GM12878 (cell line): Measurements from ENCODE around the gene NKG7. TPM values are rescaled to one million over a fixed set of nuclear protein-coding genes. Genes with fewer than 3 reads are reported as not detected.

Experiments used
- ATAC-seq: fragments of 200-7000 bp; cut with Tn5 transposase; 3 replicates; pipeline ENCODE4 v1.9.1; 2020; ENCODE audit warnings: mild to moderate bottlenecking, moderate library complexity
- BruUV-seq: library from RNA; stranded (reverse); fragments of 400-500 nt; replicated peaks from 2 replicates; lab custom pipeline; 2021; lab: Mats Ljungman, UMichigan
- CTCF ChIA-PET: fragments of 300-600 bp; sonication (Branson Sonifier 250); formaldehyde crosslinking; extraction: SDS; loops from one replicate; lab custom pipeline; 2021; ENCODE audit warnings: inconsistent platforms; lab: Yijun Ruan, JAX
- POLR2A ChIA-PET: fragments of 350-600 bp; formaldehyde crosslinking; extraction: SDS; loops from one replicate; lab custom pipeline; 2021; ENCODE audit warnings: inconsistent platforms; lab: Charles Lee
- RAD21 ChIA-PET: fragments of 300-600 bp; sonication (Branson Sonifier 250); formaldehyde crosslinking; loops from one replicate; lab custom pipeline; 2023; ENCODE audit warnings: antibody characterized with exemption; ENCODE audit not compliant: unreplicated experiment; lab: Charles Lee
- SMC1A ChIA-PET: fragments of 300-600 bp; sonication (Branson Sonifier 250); formaldehyde crosslinking; loops from one replicate; lab custom pipeline; 2023; ENCODE audit not compliant: unreplicated experiment, uncharacterized antibody; lab: Charles Lee
- DNase-seq: peaks from one replicate; pipeline ENCODE4 v3.0.0-alpha.2; 2011; ENCODE audit warnings: low read depth, low spot score
- FAIRE-seq: peaks from 3 replicates; lab custom pipeline; 2011; peaks lifted over from hg19 to GRCh38; lab: Jason Lieb, UNC
- H2AFZ ChIP-seq: 2 replicates; pipeline ENCODE4 v1.6.0; 2011; ENCODE audit warnings: low read depth, low read length, control low read depth; ENCODE audit not compliant: control insufficient read depth
- H3K27ac ChIP-seq: 2 replicates; pipeline ENCODE4 v1.5.1; 2011; ENCODE audit warnings: control low read depth; ENCODE audit not compliant: control insufficient read depth, insufficient read depth
- H3K27me3 ChIP-seq, 2 experiments: replicated peaks in 1 of 2; 2 replicates each; pipeline versions ENCODE4 v1.6.0 to v1.6.1; 2011; ENCODE audit warnings: low read length in 1 of 2; ENCODE audit not compliant: control insufficient read depth in 2 of 2, insufficient read depth in 2 of 2
- H3K36me3 ChIP-seq, 2 experiments: 2 replicates each; pipeline ENCODE4 v1.5.1; 2011; ENCODE audit warnings: low read length in 1 of 2; ENCODE audit not compliant: control insufficient read depth in 2 of 2, insufficient read depth in 2 of 2
- H3K4me1 ChIP-seq: 2 replicates; pipeline ENCODE4 v1.6.1; 2011; ENCODE audit warnings: mild to moderate bottlenecking, low read length, moderate library complexity, mixed read lengths; ENCODE audit not compliant: control insufficient read depth, insufficient read depth
- H3K4me2 ChIP-seq: 2 replicates; pipeline ENCODE4 v1.6.0; 2011; ENCODE audit warnings: control low read depth; ENCODE audit not compliant: control insufficient read depth, insufficient read depth
- H3K4me3 ChIP-seq: fragments of 200-600 bp; sonication (generic); 2 replicates; pipeline ENCODE4 v1.5.1; 2016
- H3K79me2 ChIP-seq: 2 replicates; pipeline ENCODE4 v1.6.0; 2011; ENCODE audit warnings: low read length; ENCODE audit not compliant: control insufficient read depth, insufficient read depth
- H3K9ac ChIP-seq: 2 replicates; pipeline ENCODE4 v1.8.0; 2011; ENCODE audit warnings: low read length, control low read depth, mixed read lengths; ENCODE audit not compliant: control insufficient read depth, insufficient read depth
- H3K9me3 ChIP-seq: replicated peaks from 3 replicates; pipeline ENCODE4 v1.5.1; 2011; ENCODE audit warnings: mild to moderate bottlenecking, low read length; ENCODE audit not compliant: control insufficient read depth, insufficient read depth
- H4K20me1 ChIP-seq: 2 replicates; pipeline ENCODE4 v1.6.0; 2011; ENCODE audit not compliant: control insufficient read depth, insufficient read depth
- CTCF ChIP-seq, 3 experiments: IDR thresholded peaks in 2 of 3; conservative IDR thresholded peaks in 1 of 3; 2 replicates each; pipeline ENCODE4 v1.5.1; 2011; ENCODE audit warnings: low read depth in 3 of 3, low read length in 3 of 3, mild to moderate bottlenecking in 3 of 3, control low read depth in 2 of 3, moderate library complexity in 2 of 3, inconsistent platforms in 1 of 3, mixed read lengths in 1 of 3; ENCODE audit not compliant: control insufficient read depth in 2 of 3, insufficient read depth in 1 of 3; ENCODE audit errors: extremely low read depth in 1 of 3
- RAD21 ChIP-seq: IDR thresholded peaks from 2 replicates; pipeline ENCODE4 v1.6.1; 2011; ENCODE audit warnings: mild to moderate bottlenecking, low read depth, low read length, moderate library complexity; ENCODE audit not compliant: insufficient read depth
- SMARCA5 ChIP-seq: fragments of 450-650 bp; IDR thresholded peaks from 2 replicates; pipeline ENCODE4 v1.6.1; 2017; ENCODE audit warnings: mild to moderate bottlenecking
- SMC3 ChIP-seq: IDR thresholded peaks from 2 replicates; pipeline ENCODE4 v1.6.1; 2011; ENCODE audit warnings: low read length, improper control_type of control experiment, borderline replicate concordance
- SPI1 ChIP-seq: IDR thresholded peaks from 2 replicates; pipeline ENCODE4 v1.6.1; 2011; ENCODE audit warnings: low read depth, mild to moderate bottlenecking, low read length, moderate library complexity, borderline replicate concordance; ENCODE audit not compliant: insufficient read depth
- YY1 ChIP-seq: IDR thresholded peaks from 2 replicates; pipeline ENCODE4 v1.6.1; 2011; ENCODE audit warnings: low read depth, mild to moderate bottlenecking, low read length
- ZBTB11 ChIP-seq: fragments of 450-650 bp; formaldehyde crosslinking; IDR thresholded peaks from 2 replicates; pipeline ENCODE4 v1.5.0; 2022; ENCODE audit warnings: mild to moderate bottlenecking, missing genetic modification characterization
- ZNF207 ChIP-seq: fragments of 450-650 bp; IDR thresholded peaks from 2 replicates; pipeline ENCODE4 v1.6.1; 2014; ENCODE audit warnings: antibody characterized with exemption, mild to moderate bottlenecking, borderline replicate concordance
- WGBS: methylation state at CpG from one replicate; pipeline ENCODE4 v1.1.6; 2016; ENCODE audit warnings: low lambda C conversion rate; ENCODE audit not compliant: insufficient replicate concordance, insufficient coverage; ENCODE audit errors: missing lambda C conversion rate; 5-methylcytosine and 5-hydroxymethylcytosine counted together
- in situ Hi-C: fragments of 300-500 bp; cut with MboI; formaldehyde crosslinking; loops from 9 replicates; pipeline ENCODE4 v1.14.3; 2018; ENCODE audit warnings: mixed read lengths
- intact Hi-C: fragments of 100-400 bp; cut with micrococcal nuclease; formaldehyde crosslinking; loops from one replicate; pipeline ENCODE4 v1.14.2; 2022; ENCODE audit not compliant: unreplicated experiment
- polyA plus RNA-seq, 11 experiments: library from polyadenylated mRNA; depleted of rRNA in 4 of 11; unstranded in 6 of 11; stranded (reverse) in 5 of 11; fragments of >200 nt; fragmentation: Nextera tagmentation in 4 of 11; fragmentation: Illumina TruSeq in 1 of 11; extraction: Ambion mirVana in 4 of 11; extraction: Trizol in 1 of 11; gene quantifications; 1 replicate in 1 of 11; 2 replicates in 10 of 11; pipeline versions ENCODE4 v1.2.1 to v1.2.3, GENCODE V29; 2011 to 2016; ENCODE audit warnings: inconsistent platforms in 2 of 11, missing spikeins in 2 of 11, low read depth in 1 of 11
- total RNA-seq, 4 experiments: library from RNA; depleted of rRNA in 3 of 4; stranded (reverse); fragments of >200 nt in 3 of 4; fragmentation: Illumina TruSeq in 1 of 4; extraction: Trizol in 1 of 4; gene quantifications; 2 replicates each; pipeline versions ENCODE4 v1.2.1 to v1.2.3, GENCODE V29; 2013 to 2021

NKG7 gene
- total and polyA plus RNA-seq, 10 of the 15 experiments (the other 5 are each of a cell fraction or from before 2014, with no cell fraction given), result 10.0 to 48.7 (median 22.3) TPM

- Histone ChIP-seq H3K27me3 (no peaks in the 10 kb centered on the region), H3K9ac (no peak overlapping the region), H3K4me3 (no peak overlapping the region), H2AFZ (no peak overlapping the region), H3K4me2 (no peak overlapping the region), H3K79me2 (no peaks in the 10 kb centered on the region), H3K4me1 (peaks cover 14% of the 10 kb centered on the region), H4K20me1 (no peaks in the 10 kb centered on the region), H3K36me3 (no peaks in the 10 kb centered on the region), H3K9me3 (no peaks in the 10 kb centered on the region; the same call in 2 of the 3 replicates), H3K27ac (no peak overlapping the region)
- FAIRE-seq (peak; percentile 75), DNase-seq (no peak), ATAC-seq (peak; percentile 89)
- POLR2A ChIA-PET, result interaction anchor here (0.9 to 1.4 kb wide), 3 partner anchors 11 to 68 kb away, joined by 3 to 4 read pairs (median 3); partner anchors contain the start of gene SIGLEC10
- SMC1A ChIA-PET, result interaction anchor here (0.9 to 2.4 kb wide), 8 partner anchors 8 to 69 kb away, joined by 3 to 19 read pairs (median 5); partner anchors contain the start of gene SIGLEC10
- TF ChIP-seq CTCF (IDR thresholded peaks at IDR 0.05 in 2 of 3, conservative IDR thresholded peaks at IDR 0.05 in 1 of 3; ENCODE audit: control insufficient read depth in 2 of 3, extremely low read depth in 1 of 3, insufficient read depth in 1 of 3, low read depth in 3 of 3, low read length in 3 of 3), result peak; percentile 63 to 79 (median 71)
- TF ChIP-seq SMC3, result peak; percentile 81
- TF ChIP-seq ZNF207, result no peak
- TF ChIP-seq SMARCA5, result peak; percentile 68
- TF ChIP-seq YY1, result 0 out of 2 replicates have a peak, but pooled peaks have one; percentile 24
- TF ChIP-seq RAD21, result peak; percentile 66
- TF ChIP-seq ZBTB11 (CRISPR knock-in tag), result no peak
- TF ChIP-seq SPI1, result peak; percentile 53; the same call in 1 of the 2 replicates
- in situ Hi-C loops, result no loop called here
- 12% methylated on average over 6 of the region's 6 CpGs for WGBS
- CTCF ChIA-PET, result interaction anchor here (0.8 to 5.7 kb wide), 11 partner anchors 10 to 67 kb away, joined by 3 to 49 read pairs (median 6); partner anchors contain the start of genes SIGLEC10 and VSIG10L
- intact Hi-C loops, result loop anchor here (1.0 kb wide), 1 partner anchor 69 kb away; no protein-coding TSS in a partner anchor
- RAD21 ChIA-PET, result interaction anchor here (0.7 to 3.2 kb wide), 9 partner anchors 10 to 69 kb away, joined by 3 to 18 read pairs (median 7); partner anchors contain the start of genes SIGLEC10 and VSIG10L
- BruUV-seq, result no TSS peak
These were observed 35.2 kb upstream of the NKG7 start for GRCh38 chr19:51407511-51408131.
